22Rv1 (cell line): ENCODE data around the gene SYNDIG1.

ENCODE experiments used
- CTCF ChIP-seq: fragments of 450-650 bp; IDR thresholded peaks from 2 replicates; pipeline ENCODE4 v1.5.1; 2017; ENCODE audit warnings: mild to moderate bottlenecking
- ZFX ChIP-seq: fragments of 450-650 bp; IDR thresholded peaks from 2 replicates; pipeline ENCODE4 v1.6.1; 2017; ENCODE audit warnings: antibody characterized with exemption, borderline replicate concordance

GRCh38 chr20:24585796-24586522, 116.5 kb downstream of the SYNDIG1 start:
- no peak for TF ChIP-seq CTCF
- TF ChIP-seq ZFX: no peak
